Myocyte (in vitro differentiated cells): ENCODE measurements around the gene TOB1. TPM values are rescaled to one million over a fixed set of nuclear protein-coding genes. Genes with fewer than 3 reads are reported as not detected.

Experiments
- DNase-seq: peaks from one replicate; pipeline ENCODE4 v3.0.0-alpha.2; 2012; ENCODE audit warnings: low read depth
- total RNA-seq: library from RNA; depleted of rRNA; stranded (reverse); fragments of >200 nt; gene quantifications from 2 replicates; pipeline ENCODE4 v1.2.3, GENCODE V29; 2014

Gene TOB1
- total RNA-seq, 1 donor from 2014 or later, result 26.3 TPM

- peak; percentile 84 for DNase-seq
Measured at GRCh38 chr17:50847566-50847965, 18.6 kb downstream of the TOB1 start.

GRCh38 chr17:50845240-50846147, 20.7 kb downstream of the TOB1 start:
- peak; percentile 91 for DNase-seq

- no peak for DNase-seq
Measured at GRCh38 chr17:50844117-50844700, 21.9 kb downstream of the TOB1 start.

GRCh38 chr17:50843150-50843905, 22.8 kb downstream of the TOB1 start:
- DNase-seq, result no peak

- no peak for DNase-seq
Measured at GRCh38 chr17:50842506-50843149, 23.5 kb downstream of the TOB1 start.

GRCh38 chr17:50841949-50842354, 24.2 kb downstream of the TOB1 start:
- peak; percentile 77 for DNase-seq

GRCh38 chr17:50841277-50841948, 24.7 kb downstream of the TOB1 start:
- no peak for DNase-seq

GRCh38 chr17:50840311-50840851, 25.8 kb downstream of the TOB1 start:
- no peak for DNase-seq

GRCh38 chr17:50839591-50840310, 26.4 kb downstream of the TOB1 start:
- DNase-seq, result no peak

GRCh38 chr17:50837980-50838954, 27.9 kb downstream of the TOB1 start:
- no peak for DNase-seq

GRCh38 chr17:50837286-50837979, 28.7 kb downstream of the TOB1 start:
- peak; percentile 96 for DNase-seq

GRCh38 chr17:50836826-50837225, 29.3 kb downstream of the TOB1 start:
- DNase-seq, result no peak

GRCh38 chr17:50835301-50836234, 30.6 kb downstream of the TOB1 start, which contains the start of gene WFIKKN2:
WFIKKN2 (plus strand) TSS chr17:50835586; CDS start chr17:50835938, 352 bp downstream.
- DNase-seq, result no peak

- DNase-seq, result peak; percentile 94
Measured at GRCh38 chr17:50834429-50835300, 31.5 kb downstream of the TOB1 start.

GRCh38 chr17:50833510-50834428, 32.4 kb downstream of the TOB1 start:
- DNase-seq, result no peak
